NCI-H1436 treated with DMSO at 0.1 percent for 48 hours (cell line): ENCODE data around the gene TYMS.

Source experiments
- DNase-seq: peaks from one replicate; lab custom pipeline; 2025; lab: John Stamatoyannopoulos, UW

Gene TYMS

GRCh38 chr18:712401-713134 is 55.1 kb downstream of the TYMS start, which contains the start of gene ENOSF1:
Gene ENOSF1, minus strand, starts transcription at chr18:712630. Its CDS starts 43 bp downstream, at chr18:712587.
- no peak for DNase-seq

DNA sequence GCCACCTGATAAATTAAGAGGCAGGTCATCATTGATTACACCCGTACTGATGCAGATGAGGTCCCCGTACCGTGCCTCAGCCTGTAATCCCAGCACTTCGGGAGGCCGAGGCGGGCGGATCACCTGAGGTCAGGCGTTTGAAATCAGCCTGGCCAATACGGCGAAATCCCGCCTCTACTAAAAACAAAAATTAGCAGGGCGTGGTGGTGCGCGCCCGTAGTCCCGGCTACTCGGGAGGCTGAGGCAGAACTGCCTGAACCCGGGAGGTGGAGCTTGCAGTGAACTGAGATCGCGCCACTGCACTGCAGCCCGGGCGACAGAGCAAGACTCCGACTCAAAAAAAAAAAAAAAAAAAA is 55.7 kb downstream of the TYMS start:
- DNase-seq = no peak

- DNase-seq = no peak
Measured at GRCh38 chr18:715626-716025, 58.2 kb downstream of the TYMS start.

DNA sequence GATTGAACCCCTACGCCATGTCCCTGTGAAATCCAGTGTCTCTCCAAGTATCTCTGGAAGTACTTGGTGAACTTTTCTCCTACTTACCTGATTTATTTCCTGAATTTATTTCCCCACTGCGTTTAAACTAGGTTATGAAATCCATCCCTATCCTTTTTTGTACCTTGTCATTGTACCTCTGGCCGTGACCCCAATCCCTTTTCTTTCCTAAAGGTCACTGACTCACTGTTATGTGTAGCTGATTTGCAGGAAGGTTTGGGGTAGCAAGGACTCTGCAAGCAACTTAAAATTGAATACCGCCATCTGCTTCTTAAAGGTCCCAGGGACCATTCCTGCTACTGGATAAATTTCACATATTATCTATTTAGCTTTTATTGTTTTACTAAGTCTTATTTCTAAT is 59.5 kb downstream of the TYMS start:
- no peak for DNase-seq
